ENCODE data around the gene ADAM12. TPM values are rescaled to one million over a fixed set of nuclear protein-coding genes. Genes with fewer than 3 reads are reported as not detected.

ADAM12 gene
- total RNA-seq, 2 donors from 2014 or later, result 0.14 to 1.9 TPM

- DNase-seq (ENCODE audit: low spot score), result no peak
- Histone ChIP-seq H3K27me3 (replicated peaks; ENCODE audit: insufficient read depth) (no peaks in the 10 kb centered on the region), H3K9me3 (no peaks in the 10 kb centered on the region), H3K36me3 (no peaks in the 10 kb centered on the region), H3K27ac (no peak overlapping the region), H3K4me1 (replicated peaks) (no peaks in the 10 kb centered on the region), H3K4me3 (no peak overlapping the region)
- 55% methylated on average over 12 of the region's 12 CpGs for WGBS
- TF ChIP-seq CTCF (IDR thresholded peaks at IDR 0.05) (no peak), POLR2A (IDR thresholded peaks at IDR 0.05) (no peak)
- intact Hi-C loops (cut with DNase I), result no loop called here
Observed at GRCh38 chr10:126080879-126081411, 307.3 kb downstream of the ADAM12 start.

GRCh38 chr10:126080291-126080825 lies 307.9 kb downstream of the ADAM12 start:
- no peaks in the 10 kb centered on the region for H3K27me3 ChIP-seq (replicated peaks; ENCODE audit: insufficient read depth)
- TF ChIP-seq POLR2AphosphoS5 (IDR thresholded peaks at IDR 0.05) (no peak), POLR2A (IDR thresholded peaks at IDR 0.05) (no peak), CTCF (IDR thresholded peaks at IDR 0.05) (no peak)
- WGBS, result 72% methylated on average over 7 of the region's 7 CpGs
- H3K27ac ChIP-seq, result no peak overlapping the region
- intact Hi-C loops (cut with DNase I), result no loop called here
- H3K9me3 ChIP-seq, result no peaks in the 10 kb centered on the region
- no peaks in the 10 kb centered on the region for H3K36me3 ChIP-seq
- H3K4me1 ChIP-seq (replicated peaks), result no peaks in the 10 kb centered on the region
- no peak for DNase-seq (ENCODE audit: low spot score)
- H3K4me3 ChIP-seq, result no peak overlapping the region

GRCh38 chr10:126075009-126075408 lies 313.3 kb downstream of the ADAM12 start:
- no peak for DNase-seq (ENCODE audit: low spot score)
- Histone ChIP-seq H3K9me3 (no peaks in the 10 kb centered on the region), H3K4me1 (replicated peaks) (no peaks in the 10 kb centered on the region), H3K27me3 (replicated peaks; ENCODE audit: insufficient read depth) (no peaks in the 10 kb centered on the region), H3K4me3 (no peak overlapping the region), H3K27ac (no peak overlapping the region), H3K36me3 (no peaks in the 10 kb centered on the region)
- WGBS, result 88% methylated on average over 6 of the region's 6 CpGs
- no peak for TF ChIP-seq CTCF (IDR thresholded peaks at IDR 0.05)
- TF ChIP-seq POLR2A (IDR thresholded peaks at IDR 0.05), result no peak
- TF ChIP-seq POLR2AphosphoS5 (IDR thresholded peaks at IDR 0.05), result no peak
- intact Hi-C loops (cut with DNase I), result no loop called here

- DNase-seq (ENCODE audit: low spot score), result no peak
- 71% methylated on average over 3 of the region's 3 CpGs for WGBS
- intact Hi-C loops (cut with DNase I), result no loop called here
Observed at GRCh38 chr10:126074291-126074690, 314.0 kb downstream of the ADAM12 start.

More at GRCh38 chr10:126074291-126074690, 314.0 kb downstream of the ADAM12 start:
- Histone ChIP-seq H3K4me1 (replicated peaks) (no peaks in the 10 kb centered on the region), H3K36me3 (no peaks in the 10 kb centered on the region), H3K27ac (no peak overlapping the region), H3K4me3 (no peak overlapping the region), H3K27me3 (replicated peaks; ENCODE audit: insufficient read depth) (no peaks in the 10 kb centered on the region), H3K9me3 (no peaks in the 10 kb centered on the region)
- TF ChIP-seq CTCF (IDR thresholded peaks at IDR 0.05), result no peak
- no peak for TF ChIP-seq POLR2AphosphoS5 (IDR thresholded peaks at IDR 0.05)
- no peak for TF ChIP-seq POLR2A (IDR thresholded peaks at IDR 0.05)

Data from prostate gland (tissue), 2 donors.